Transverse colon (tissue), 4 donors: Measurements from ENCODE around the gene DSCAM.

Experiments used
- CTCF ChIP-seq, 5 experiments: fragments of 200-600 bp in 3 of 5; fragments of 450-650 bp in 2 of 5; sonication (generic) in 3 of 5; IDR thresholded peaks; 1 replicate in 2 of 5; 2 replicates in 3 of 5; pipeline ENCODE4 v1.5.1; 2016 to 2017; ENCODE audit warnings: antibody characterized with exemption in 5 of 5, inconsistent platforms in 3 of 5, mild to moderate bottlenecking in 2 of 5, moderate library complexity in 1 of 5
- EP300 ChIP-seq: sonication (generic); formaldehyde crosslinking; IDR thresholded peaks from one replicate; pipeline ENCODE4 v1.6.1; 2017; ENCODE audit warnings: antibody characterized with exemption, low read depth
- POLR2A ChIP-seq: fragments of 450-650 bp; IDR thresholded peaks from one replicate; pipeline ENCODE4 v1.6.1; 2016; ENCODE audit warnings: antibody characterized with exemption, mild to moderate bottlenecking, moderate library complexity
- POLR2AphosphoS5 ChIP-seq, 3 donors: sonication (generic); formaldehyde crosslinking; IDR thresholded peaks; one replicate each; pipeline ENCODE4 v1.6.1; 2016; ENCODE audit warnings: antibody characterized with exemption in 3 of 3

GRCh38 chr21:40158366-40158765 lies 688.6 kb downstream of the DSCAM start:
- TF ChIP-seq POLR2AphosphoS5 (IDR thresholded peaks at IDR 0.05) (no peak), CTCF (IDR thresholded peaks at IDR 0.05) (no peak), POLR2A (no peak), EP300 (no peak)
